Thyroid gland (tissue), 4 donors: ENCODE results near the gene KCNAB1.

Experiments
- CTCF ChIP-seq, 6 experiments: fragments of 200-600 bp in 3 of 6; fragments of 450-650 bp in 3 of 6; sonication (generic) in 3 of 6; IDR thresholded peaks; one replicate each; pipeline ENCODE4 v1.5.1; 2016 to 2019; ENCODE audit warnings: antibody characterized with exemption in 6 of 6, mild to moderate bottlenecking in 2 of 6, inconsistent platforms in 1 of 6, moderate library complexity in 1 of 6
- POLR2A ChIP-seq, 2 donors: fragments of 450-650 bp; IDR thresholded peaks; one replicate each; pipeline ENCODE4 v1.6.1; 2017; ENCODE audit warnings: antibody characterized with exemption in 2 of 2, mild to moderate bottlenecking in 2 of 2, moderate library complexity in 1 of 2

GRCh38 chr3:156131241-156131640 lies 10.9 kb downstream of the KCNAB1 start:
- TF ChIP-seq CTCF (IDR thresholded peaks at IDR 0.05): no peak
- no peak for TF ChIP-seq POLR2A (IDR thresholded peaks at IDR 0.05)
